ENCODE data around the gene NPBWR2.
"Not testable (repeated sequence)": the region's sequence is repeated elsewhere in the genome, so short reads cannot be mapped to it uniquely, and the experiment has no call there.

GRCh38 chr20:64117432-64117777 lies 10.0 kb upstream of the NPBWR2 start:
- not testable (repeated sequence) for TF ChIP-seq CTCF, POLR2A, POLR2AphosphoS5, EP300 (IDR thresholded peaks at IDR 0.05)
